Keratinocyte (primary cell): ENCODE results near the gene KIAA1217.

ENCODE experiments used
- CTCF ChIP-seq, 3 experiments: IDR thresholded peaks in 1 of 3; conservative IDR thresholded peaks in 1 of 3; optimal IDR thresholded peaks in 1 of 3; 2 replicates in 2 of 3; 3 replicates in 1 of 3; pipeline versions ENCODE3 to v1.5.1; 2011; ENCODE audit warnings: low read length in 3 of 3, mild to moderate bottlenecking in 3 of 3, moderate library complexity in 2 of 3, control low read depth in 1 of 3, inconsistent platforms in 1 of 3; ENCODE audit not compliant: insufficient read depth in 2 of 3; ENCODE audit errors: extremely low read depth in 1 of 3
- EZH2 ChIP-seq: IDR thresholded peaks from one replicate; pipeline ENCODE4 v1.6.1; 2012; ENCODE audit warnings: inconsistent platforms, mild to moderate bottlenecking, low read length, moderate library complexity

GRCh38 chr10:24343686-24344085, 134.7 kb downstream of the KIAA1217 start:
- TF ChIP-seq CTCF (optimal IDR thresholded peaks at IDR 0.05 in 1 of 3, IDR thresholded peaks at IDR 0.05 in 1 of 3, conservative IDR thresholded peaks at IDR 0.05 in 1 of 3; ENCODE audit: extremely low read depth in 1 of 3, insufficient read depth in 2 of 3, low read length in 3 of 3) (no peak), EZH2 (no peak)
